NCI-H524 (cell line): ENCODE data around the gene SCCPDH.

Experiments
- DNase-seq, 2 experiments: peaks; one replicate each; lab custom pipeline; 2025; lab: John Stamatoyannopoulos, UW

Gene SCCPDH

DNA sequence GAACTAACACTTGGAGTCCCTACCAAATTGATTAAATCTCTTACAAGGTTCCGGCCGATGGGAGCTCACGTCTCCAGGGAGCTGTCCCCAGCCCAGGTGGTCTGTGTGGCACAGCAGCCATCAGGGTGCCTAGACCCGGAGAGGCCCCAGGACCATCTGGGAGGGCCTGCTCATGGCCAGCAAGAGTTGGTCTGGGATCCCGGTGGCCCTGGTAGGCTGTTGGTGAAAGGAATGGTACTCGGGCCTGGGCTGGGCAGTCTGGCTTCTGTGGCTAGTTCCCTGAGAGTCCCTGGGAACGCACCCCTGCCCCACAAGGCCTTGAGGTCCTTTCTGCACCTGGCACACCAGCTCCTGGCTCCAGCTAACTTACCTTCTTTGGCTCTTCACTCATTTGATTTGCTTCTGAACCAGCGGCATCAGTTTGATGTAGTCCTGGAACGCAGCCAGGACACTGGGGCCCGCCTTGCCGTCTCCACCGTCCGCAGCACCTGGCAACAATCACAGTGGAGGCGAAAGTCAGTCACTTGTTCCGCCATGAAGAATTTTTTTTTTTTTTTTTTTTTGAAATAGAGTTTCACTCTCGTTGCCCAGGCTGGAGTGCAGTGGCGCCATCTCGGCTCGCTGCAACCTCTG is 62.5 kb downstream of the SCCPDH start:
- no peak for DNase-seq

GRCh38 chr1:246787781-246788513 is 63.7 kb downstream of the SCCPDH start:
- no peak for DNase-seq

- no peak for DNase-seq
These were observed 64.7 kb downstream of the SCCPDH start for GRCh38 chr1:246788895-246789338.

GRCh38 chr1:246789454-246790339 is 65.5 kb downstream of the SCCPDH start:
- no peak for DNase-seq

DNA sequence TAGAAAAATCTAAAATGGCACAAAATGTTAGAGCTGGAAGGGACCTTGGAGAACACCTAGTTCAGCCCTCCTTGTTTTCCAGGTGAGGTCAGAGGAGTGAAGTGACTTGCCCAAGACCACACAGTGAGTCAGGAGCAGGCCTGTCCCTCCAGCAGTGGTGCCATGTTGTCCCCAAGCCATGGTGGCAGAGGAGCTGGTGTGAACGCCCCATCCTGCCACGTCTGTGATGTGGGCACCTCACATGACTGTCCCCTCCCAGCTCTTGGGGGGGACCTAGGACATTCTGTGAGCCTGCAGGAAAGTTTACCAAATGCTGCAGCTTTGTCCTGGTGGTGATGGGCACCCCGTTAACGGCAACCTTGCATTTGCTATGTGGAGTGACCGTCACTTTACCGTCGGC is 66.2 kb downstream of the SCCPDH start:
- no peak for DNase-seq

DNA sequence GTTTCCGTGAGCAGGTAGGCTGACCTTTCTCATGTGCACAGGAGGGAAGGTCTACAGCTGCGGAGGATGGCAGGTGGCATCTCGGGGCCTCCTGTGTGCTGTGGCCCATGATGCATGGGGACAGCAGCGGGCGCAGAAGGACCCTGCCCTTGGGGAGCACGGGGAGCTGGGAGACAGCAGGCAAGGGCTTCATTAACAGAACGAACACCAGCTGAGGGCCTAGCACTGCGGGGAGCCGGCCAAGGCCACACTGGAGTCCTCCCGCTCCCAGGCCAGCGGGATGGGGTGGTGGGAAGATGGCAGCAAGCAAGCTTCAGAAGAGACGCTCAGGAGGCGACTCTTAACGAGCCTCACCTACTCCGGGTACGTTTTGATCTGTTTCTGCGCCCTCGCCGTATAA is 66.6 kb downstream of the SCCPDH start:
- DNase-seq, result no peak

- DNase-seq, result no peak
These were observed 67.2 kb downstream of the SCCPDH start for GRCh38 chr1:246791303-246791918.

GRCh38 chr1:246792603-246793002 is 68.4 kb downstream of the SCCPDH start:
- DNase-seq, result no peak

- DNase-seq, result peak in 1 of 2 experiments; percentile 46
These were observed 69.2 kb downstream of the SCCPDH start for GRCh38 chr1:246793356-246793896.

- DNase-seq, result peak; percentile 13 to 60
These were observed 70.0 kb downstream of the SCCPDH start for GRCh38 chr1:246794048-246794827.

GRCh38 chr1:246794828-246795671 is 70.8 kb downstream of the SCCPDH start:
- DNase-seq, result no peak

GRCh38 chr1:246795906-246796694 is 71.9 kb downstream of the SCCPDH start:
- DNase-seq, result no peak

- DNase-seq, result no peak
These were observed 72.9 kb downstream of the SCCPDH start for GRCh38 chr1:246797157-246797556.

GRCh38 chr1:246797597-246797996 is 73.4 kb downstream of the SCCPDH start:
- DNase-seq, result no peak

GRCh38 chr1:246798107-246798506 is 73.9 kb downstream of the SCCPDH start:
- no peak for DNase-seq

GRCh38 chr1:246798606-246799496 is 74.6 kb downstream of the SCCPDH start:
- peak in 1 of 2 experiments; percentile 13 for DNase-seq

- no peak for DNase-seq
These were observed 76.1 kb downstream of the SCCPDH start for GRCh38 chr1:246800356-246800755.

- DNase-seq, result no peak
These were observed 76.5 kb downstream of the SCCPDH start for GRCh38 chr1:246800756-246801155.
